IPS DF 19.7 (cell line): ENCODE measurements around the gene KCTD1.
"Not testable (repeated sequence)": the region's sequence is repeated elsewhere in the genome, so short reads cannot be mapped to it uniquely, and the experiment has no call there.

Experiments used
- DNase-seq: peaks from one replicate; pipeline ENCODE4 v3.0.0-alpha.2; 2013; ENCODE audit warnings: low read depth, low spot score

KCTD1 gene

GRCh38 chr18:26457611-26458353 is 90.6 kb downstream of the KCTD1 start:
- DNase-seq: peak; percentile 61

- DNase-seq: no peak
Measured at GRCh38 chr18:26457195-26457594, 91.2 kb downstream of the KCTD1 start.

- no peak for DNase-seq
Measured at GRCh38 chr18:26456070-26456491, 92.3 kb downstream of the KCTD1 start.

- DNase-seq: no peak
Measured at GRCh38 chr18:26455639-26456038, 92.7 kb downstream of the KCTD1 start.

GRCh38 chr18:26454616-26455015 is 93.7 kb downstream of the KCTD1 start:
- DNase-seq: no peak

- DNase-seq: no peak
Measured at GRCh38 chr18:26454192-26454591, 94.2 kb downstream of the KCTD1 start.

GRCh38 chr18:26453386-26453901 is 94.9 kb downstream of the KCTD1 start:
- DNase-seq: no peak

GRCh38 chr18:26450989-26451682 is 97.2 kb downstream of the KCTD1 start:
- no peak for DNase-seq

- DNase-seq: no peak
Measured at GRCh38 chr18:26448714-26449159, 99.6 kb downstream of the KCTD1 start.

GRCh38 chr18:26443853-26444252 is 104.5 kb downstream of the KCTD1 start:
- no peak for DNase-seq

- DNase-seq: no peak
Measured at GRCh38 chr18:26442126-26442525, 106.2 kb downstream of the KCTD1 start.

GRCh38 chr18:26440644-26441043 is 107.7 kb downstream of the KCTD1 start:
- DNase-seq: no peak

- no peak for DNase-seq
Measured at GRCh38 chr18:26439537-26439936, 108.8 kb downstream of the KCTD1 start.

- no peak for DNase-seq
Measured at GRCh38 chr18:26438980-26439379, 109.4 kb downstream of the KCTD1 start.

GRCh38 chr18:26437634-26438033 is 110.7 kb downstream of the KCTD1 start:
- not testable (repeated sequence) for DNase-seq

- no peak for DNase-seq
Measured at GRCh38 chr18:26436176-26437051, 111.9 kb downstream of the KCTD1 start.

GRCh38 chr18:26435415-26436095 is 112.8 kb downstream of the KCTD1 start:
- no peak for DNase-seq

- DNase-seq: no peak
Measured at GRCh38 chr18:26434887-26435286, 113.5 kb downstream of the KCTD1 start.

- DNase-seq: no peak
Measured at GRCh38 chr18:26432651-26433424, 115.5 kb downstream of the KCTD1 start.

GRCh38 chr18:26429535-26430226 is 118.7 kb downstream of the KCTD1 start:
- DNase-seq: no peak
